H9 (cell line): ENCODE results near the gene TBC1D24. TPM values are rescaled to one million over a fixed set of nuclear protein-coding genes. Genes with fewer than 3 reads are reported as not detected.

ENCODE experiments used
- DNase-seq: peaks from one replicate; pipeline ENCODE4 v3.0.0-alpha.2; 2017
- H2AFZ ChIP-seq: one replicate; pipeline ENCODE4 v1.6.1; 2013; ENCODE audit warnings: mild to moderate bottlenecking, low read length, control low read depth, moderate library complexity
- H2AK5ac ChIP-seq: 2 replicates; pipeline ENCODE4 v1.6.1; 2013; ENCODE audit warnings: low read length, control low read depth, mixed read lengths; ENCODE audit not compliant: insufficient read length
- H2BK120ac ChIP-seq: one replicate; pipeline ENCODE4 v1.6.1; 2013; ENCODE audit warnings: low read depth, mild to moderate bottlenecking, low read length, control low read depth, inconsistent platforms; ENCODE audit not compliant: poor library complexity, severe bottlenecking
- H2BK12ac ChIP-seq: 2 replicates; pipeline ENCODE4 v1.6.1; 2013; ENCODE audit warnings: low read length, control low read depth, mixed read lengths, low read depth; ENCODE audit not compliant: insufficient read length
- H2BK15ac ChIP-seq: 2 replicates; pipeline ENCODE4 v1.6.1; 2013; ENCODE audit warnings: low read depth, low read length, control low read depth
- H2BK20ac ChIP-seq: one replicate; pipeline ENCODE4 v1.6.1; 2013; ENCODE audit warnings: low read depth, mild to moderate bottlenecking, low read length, control low read depth, inconsistent platforms; ENCODE audit not compliant: poor library complexity, severe bottlenecking
- H2BK5ac ChIP-seq: 2 replicates; pipeline ENCODE4 v1.6.1; 2013; ENCODE audit warnings: low read length, control low read depth, mixed read lengths; ENCODE audit not compliant: insufficient read length
- H3K14ac ChIP-seq: 2 replicates; pipeline ENCODE4 v1.6.1; 2013; ENCODE audit warnings: low read length, control low read depth; ENCODE audit not compliant: insufficient read depth
- H3K18ac ChIP-seq: 2 replicates; pipeline ENCODE4 v1.6.1; 2013; ENCODE audit warnings: low read depth, mild to moderate bottlenecking, mixed read lengths, low read length, control low read depth; ENCODE audit not compliant: insufficient read length
- H3K23ac ChIP-seq: 2 replicates; pipeline ENCODE4 v1.6.1; 2013; ENCODE audit warnings: low read length, control low read depth, mixed read lengths, low read depth; ENCODE audit not compliant: insufficient read length
- H3K23me2 ChIP-seq: 2 replicates; pipeline ENCODE4 v1.6.1; 2013; ENCODE audit warnings: low read depth, mild to moderate bottlenecking, mixed read lengths, low read length, control low read depth; ENCODE audit not compliant: insufficient read length, poor library complexity, severe bottlenecking
- H3K27ac ChIP-seq: 2 replicates; pipeline ENCODE4 v1.5.1; 2013; ENCODE audit warnings: low read length, control low read depth, mixed read lengths, low read depth; ENCODE audit not compliant: insufficient read length
- H3K27me3 ChIP-seq: 2 replicates; pipeline ENCODE4 v1.6.1; 2013; ENCODE audit warnings: low read length, control low read depth, inconsistent platforms; ENCODE audit not compliant: insufficient read depth
- H3K4ac ChIP-seq: 2 replicates; pipeline ENCODE4 v1.6.1; 2013; ENCODE audit warnings: low read depth, mild to moderate bottlenecking, control low read depth, inconsistent platforms, low read length, moderate library complexity
- H3K4me1 ChIP-seq: 2 replicates; pipeline ENCODE4 v1.6.1; 2013; ENCODE audit warnings: low read length, control low read depth, inconsistent platforms; ENCODE audit not compliant: insufficient read depth
- H3K4me2 ChIP-seq: 2 replicates; pipeline ENCODE4 v1.6.1; 2013; ENCODE audit warnings: low read length, control low read depth, mixed read lengths; ENCODE audit not compliant: insufficient read length, insufficient read depth
- H3K56ac ChIP-seq: 2 replicates; pipeline ENCODE4 v1.6.1; 2013; ENCODE audit warnings: low read depth, mild to moderate bottlenecking, mixed read lengths, low read length, control low read depth; ENCODE audit not compliant: insufficient read length
- H3K79me1 ChIP-seq: 2 replicates; pipeline ENCODE4 v1.6.1; 2013; ENCODE audit warnings: low read depth, mild to moderate bottlenecking, moderate library complexity, low read length, control low read depth, inconsistent platforms; ENCODE audit not compliant: insufficient read depth, poor library complexity, severe bottlenecking
- H3K79me2 ChIP-seq: 2 replicates; pipeline ENCODE4 v1.6.1; 2013; ENCODE audit warnings: low read length, control low read depth, inconsistent platforms; ENCODE audit not compliant: insufficient read depth
- H3K9ac ChIP-seq: 2 replicates; pipeline ENCODE4 v1.6.1; 2013; ENCODE audit warnings: low read length, control low read depth, mixed read lengths; ENCODE audit not compliant: insufficient read length; ENCODE audit errors: extremely low read depth
- H3K9me3 ChIP-seq: one replicate; pipeline ENCODE4 v1.6.1; 2013; ENCODE audit warnings: low read depth, low read length, inconsistent platforms; ENCODE audit not compliant: control insufficient read depth
- H3T11ph ChIP-seq: one replicate; pipeline ENCODE4 v1.6.1; 2013; ENCODE audit warnings: mild to moderate bottlenecking, low read length, control low read depth, inconsistent platforms
- H4K20me1 ChIP-seq: one replicate; pipeline ENCODE4 v1.6.1; 2013; ENCODE audit not compliant: control insufficient read depth, insufficient read length, insufficient read depth
- H4K5ac ChIP-seq: 2 replicates; pipeline ENCODE4 v1.6.1; 2013; ENCODE audit warnings: low read depth, mild to moderate bottlenecking, mixed read lengths, low read length, control low read depth; ENCODE audit not compliant: insufficient read length
- H4K8ac ChIP-seq: replicated peaks from 2 replicates; pipeline ENCODE4 v1.6.1; 2013; ENCODE audit warnings: low read length, control low read depth, mixed read lengths, low read depth; ENCODE audit not compliant: insufficient read length
- H4K91ac ChIP-seq: 2 replicates; pipeline ENCODE4 v1.6.1; 2013; ENCODE audit warnings: low read depth, mild to moderate bottlenecking, moderate library complexity, mixed read lengths, low read length, control low read depth; ENCODE audit not compliant: insufficient read length
- H3K27ac Mint-ChIP-seq, 3 experiments: 2 replicates in 2 of 3; 3 replicates in 1 of 3; pipeline ENCODE4 v1.8.0; 2020 to 2021; ENCODE audit warnings: mixed read lengths in 3 of 3, mild to moderate bottlenecking in 1 of 3, moderate library complexity in 1 of 3
- H3K27me3 Mint-ChIP-seq: 2 replicates; pipeline ENCODE4 v1.8.0; 2021; ENCODE audit warnings: low read depth, mild to moderate bottlenecking, moderate library complexity, mixed read lengths
- H3K36me3 Mint-ChIP-seq, 3 experiments: 2 replicates in 2 of 3; 3 replicates in 1 of 3; pipeline ENCODE4 v1.8.0; 2020 to 2021; ENCODE audit warnings: low read depth in 3 of 3, mixed read lengths in 3 of 3; ENCODE audit not compliant: insufficient read depth in 1 of 3
- H3K4me1 Mint-ChIP-seq, 2 experiments: 2 replicates each; pipeline ENCODE4 v1.8.0; 2020; ENCODE audit warnings: mixed read lengths in 2 of 2
- H3K4me3 Mint-ChIP-seq, 2 experiments: 2 replicates in 1 of 2; 3 replicates in 1 of 2; pipeline ENCODE4 v1.8.0; 2020 to 2021; ENCODE audit warnings: mild to moderate bottlenecking in 2 of 2, mixed read lengths in 2 of 2, moderate library complexity in 1 of 2
- H3K9me3 Mint-ChIP-seq, 2 experiments: 2 replicates in 1 of 2; 3 replicates in 1 of 2; pipeline ENCODE4 v1.8.0; 2020; ENCODE audit warnings: mild to moderate bottlenecking in 2 of 2, mixed read lengths in 2 of 2, moderate library complexity in 1 of 2
- WGBS: extraction: QIAGEN DNeasy Blood & Tissue Kit; methylation state at CpG from one replicate; pipeline ENCODE4 v1.1.7; 2013; ENCODE audit warnings: missing lambda C conversion rate, low lambda C conversion rate, mixed read lengths; ENCODE audit not compliant: insufficient read length; ENCODE audit errors: extremely low coverage; 5-methylcytosine and 5-hydroxymethylcytosine counted together
- total RNA-seq: library from RNA; stranded (reverse); gene quantifications from 2 replicates; pipeline ENCODE4 v1.2.1, GENCODE V29; 2021
- TF ChIP-seq, protein P1 (sequence below): fragments of 200-600 bp; sonication (generic); conservative IDR thresholded peaks from 3 replicates; pipeline ENCODE4 v1.8.0; 2021; ENCODE audit warnings: antibody characterized with exemption, mild to moderate bottlenecking

Gene TBC1D24
- total RNA-seq, 1 experiment from 2014 or later: 19.0 TPM

DNA sequence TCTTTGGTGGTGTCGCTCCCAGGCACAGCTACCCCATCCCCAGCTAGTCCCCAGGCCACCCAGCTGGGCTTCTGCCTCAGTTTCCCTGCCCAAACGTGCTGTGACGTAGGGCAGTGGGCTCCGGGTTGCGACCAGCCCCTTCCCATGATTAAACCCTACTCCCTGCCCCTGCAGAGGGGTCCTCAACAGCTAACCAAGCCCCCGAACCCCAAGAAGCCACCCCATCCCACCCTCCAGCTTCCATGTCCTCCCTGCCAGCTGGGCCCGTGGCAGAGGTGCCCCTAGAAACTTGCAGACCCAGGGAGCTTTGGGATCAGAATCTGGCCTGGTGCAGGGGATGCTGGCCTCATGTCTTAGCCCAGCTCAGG, 4.7 kb upstream of the TBC1D24 start:
- TF ChIP-seq, protein P1, sequence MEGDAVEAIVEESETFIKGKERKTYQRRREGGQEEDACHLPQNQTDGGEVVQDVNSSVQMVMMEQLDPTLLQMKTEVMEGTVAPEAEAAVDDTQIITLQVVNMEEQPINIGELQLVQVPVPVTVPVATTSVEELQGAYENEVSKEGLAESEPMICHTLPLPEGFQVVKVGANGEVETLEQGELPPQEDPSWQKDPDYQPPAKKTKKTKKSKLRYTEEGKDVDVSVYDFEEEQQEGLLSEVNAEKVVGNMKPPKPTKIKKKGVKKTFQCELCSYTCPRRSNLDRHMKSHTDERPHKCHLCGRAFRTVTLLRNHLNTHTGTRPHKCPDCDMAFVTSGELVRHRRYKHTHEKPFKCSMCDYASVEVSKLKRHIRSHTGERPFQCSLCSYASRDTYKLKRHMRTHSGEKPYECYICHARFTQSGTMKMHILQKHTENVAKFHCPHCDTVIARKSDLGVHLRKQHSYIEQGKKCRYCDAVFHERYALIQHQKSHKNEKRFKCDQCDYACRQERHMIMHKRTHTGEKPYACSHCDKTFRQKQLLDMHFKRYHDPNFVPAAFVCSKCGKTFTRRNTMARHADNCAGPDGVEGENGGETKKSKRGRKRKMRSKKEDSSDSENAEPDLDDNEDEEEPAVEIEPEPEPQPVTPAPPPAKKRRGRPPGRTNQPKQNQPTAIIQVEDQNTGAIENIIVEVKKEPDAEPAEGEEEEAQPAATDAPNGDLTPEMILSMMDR: no peak

More for the DNA sequence above, 4.7 kb upstream of the TBC1D24 start:
- Mint-ChIP-seq H3K4me3 (peak overlapping the region; percentile 28 to 56; a peak in 3 of 5 replicates), H3K36me3 (no peaks in the 10 kb centered on the region), H3K27me3 (peaks cover 35% of the 10 kb centered on the region), H3K4me1 (peaks cover 21 to 25% of the 10 kb centered on the region in 2 experiments), H3K9me3 (no peaks in the 10 kb centered on the region), H3K27ac (no peak overlapping the region)
- Histone ChIP-seq H3T11ph (no peak overlapping the region), H2BK120ac (no peak overlapping the region), H3K9me3 (no peaks in the 10 kb centered on the region), H3K79me1 (no peaks in the 10 kb centered on the region), H3K56ac (no peak overlapping the region), H4K91ac (no peak overlapping the region), H3K23ac (no peak overlapping the region), H3K27ac (no peak overlapping the region), H2BK5ac (no peak overlapping the region), H2BK12ac (no peak overlapping the region), H3K4ac (no peak overlapping the region), H2BK20ac (no peak overlapping the region), H3K14ac (no peak overlapping the region), H3K4me1 (no peaks in the 10 kb centered on the region), H2AK5ac (no peak overlapping the region), H4K5ac (no peak overlapping the region), H2AFZ (no peak overlapping the region), H3K4me2 (no peak overlapping the region), H3K27me3 (peaks cover 18% of the 10 kb centered on the region; the same call in 1 of the 2 replicates), H3K23me2 (peaks cover 15% of the 10 kb centered on the region), H3K9ac (no peak overlapping the region), H3K79me2 (no peaks in the 10 kb centered on the region), H3K18ac (no peak overlapping the region), H4K20me1 (no peaks in the 10 kb centered on the region), H4K8ac (no peak overlapping the region), H2BK15ac (no peak overlapping the region)
- no peak for DNase-seq
- WGBS: no CpG with 5 or more reads among the region's 7 CpGs
